Measurements from ENCODE around the gene TRIM2. TPM values are rescaled to one million over a fixed set of nuclear protein-coding genes. Genes with fewer than 3 reads are reported as not detected.

The TRIM2 gene
- total RNA-seq, 2 donors from 2014 or later = 31.3 to 42.0 TPM

GRCh38 chr4:153385784-153386183, 181.5 kb downstream of the TRIM2 start:
- Histone ChIP-seq H3K27ac (no peak overlapping the region), H3K4me1 (no peaks in the 10 kb centered on the region), H3K4me3 (no peak overlapping the region), H3K36me3 (replicated peaks in 1 of 2; ENCODE audit: insufficient read depth in 1 of 2, low read depth in 2 of 2) (no peaks in the 10 kb centered on the region), H3K9me3 (no peaks in the 10 kb centered on the region), H3K27me3 (no peaks in the 10 kb centered on the region)
- DNase-seq (no peak), ATAC-seq (no peak)
- intact Hi-C loops (cut with DNase I) = no loop called here
- TF ChIP-seq CTCF (IDR thresholded peaks at IDR 0.05) (no peak), POLR2A (IDR thresholded peaks at IDR 0.05) (no peak)
- 80 to 81% methylated on average over 2 of the region's 2 CpGs for WGBS, 2 donors

DNA sequence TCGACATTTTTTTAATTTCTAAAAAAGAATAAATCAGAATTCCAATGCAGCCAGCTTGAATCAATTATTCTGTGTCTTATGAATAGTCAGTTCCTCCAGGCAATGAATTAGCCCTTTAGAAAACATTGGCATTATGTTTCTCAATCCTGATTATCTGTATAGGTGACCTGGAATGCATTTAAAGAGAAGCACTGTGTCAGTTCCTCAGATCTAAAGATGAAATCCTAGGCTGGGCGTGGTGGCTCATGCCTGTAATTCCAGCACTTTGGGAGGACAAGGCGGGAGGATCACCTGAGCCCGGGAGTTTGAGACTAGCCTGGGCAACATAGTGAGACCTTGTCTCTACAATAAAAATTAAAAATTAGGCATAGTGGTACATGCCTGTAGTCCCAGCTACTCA, 183.7 kb downstream of the TRIM2 start:
- no peak for DNase-seq
- 93 to 96% methylated on average over 4 of the region's 4 CpGs for whole genome bisulfite sequencing, 2 donors
- H3K36me3 ChIP-seq (replicated peaks in 1 of 2; ENCODE audit: insufficient read depth in 1 of 2, low read depth in 2 of 2) = no peaks in the 10 kb centered on the region
- no peak overlapping the region for H3K4me3 ChIP-seq
- no peaks in the 10 kb centered on the region for H3K27me3 ChIP-seq
- intact Hi-C loops (cut with DNase I) = no loop called here
- no peak overlapping the region for H3K27ac ChIP-seq
- no peaks in the 10 kb centered on the region for H3K4me1 ChIP-seq
- TF ChIP-seq POLR2A (IDR thresholded peaks at IDR 0.05) = no peak
- TF ChIP-seq CTCF (IDR thresholded peaks at IDR 0.05) = no peak
- no peaks in the 10 kb centered on the region for H3K9me3 ChIP-seq
- ATAC-seq = no peak

Small RNA genes within 50 kb of the gene (small RNA-seq; reads per million reads assigned to genes)
- gene RF00019 (not detected), gene RN7SL419P (not detected), gene RNU6-1196P (not detected)

Other genes starting within 250 kb of the TRIM2 start
- gene MND1, start 140.2 kb downstream of the TRIM2 start, total RNA-seq = 1 to 10 TPM in 1 of 2 donors, not detected in 1; 1.0 TPM

All from body of pancreas (tissue), 4 donors.